HG03025 (cell line): ENCODE results near the gene HAND1.

Source experiments
- ATAC-seq: cut with Tn5 transposase; IDR thresholded peaks from one replicate; pipeline ENCODE4 v1.9.1; 2021; ENCODE audit warnings: mild to moderate bottlenecking, moderate library complexity; ENCODE audit not compliant: unreplicated experiment, low FRiP score

The HAND1 gene

DNA sequence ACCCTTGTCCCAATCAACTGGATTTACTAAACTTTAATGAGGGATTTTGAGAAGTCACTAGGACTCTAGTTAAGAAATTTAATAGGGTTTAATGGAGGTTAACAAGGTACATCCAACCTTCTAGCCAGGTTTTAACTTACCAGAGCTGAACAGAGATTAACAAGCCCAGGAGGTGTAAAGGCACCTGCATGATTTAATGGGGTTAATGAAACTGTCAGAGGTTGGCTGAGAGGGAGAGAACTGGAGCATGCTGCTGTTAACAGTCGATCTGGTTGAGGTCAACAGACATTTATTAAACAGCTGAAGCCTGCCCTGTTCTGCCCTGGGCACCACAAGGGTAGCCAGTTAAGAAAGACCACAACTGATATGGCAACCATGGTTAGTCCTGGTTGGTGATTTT lies 13.6 kb downstream of the HAND1 start:
- ATAC-seq, result no peak

DNA sequence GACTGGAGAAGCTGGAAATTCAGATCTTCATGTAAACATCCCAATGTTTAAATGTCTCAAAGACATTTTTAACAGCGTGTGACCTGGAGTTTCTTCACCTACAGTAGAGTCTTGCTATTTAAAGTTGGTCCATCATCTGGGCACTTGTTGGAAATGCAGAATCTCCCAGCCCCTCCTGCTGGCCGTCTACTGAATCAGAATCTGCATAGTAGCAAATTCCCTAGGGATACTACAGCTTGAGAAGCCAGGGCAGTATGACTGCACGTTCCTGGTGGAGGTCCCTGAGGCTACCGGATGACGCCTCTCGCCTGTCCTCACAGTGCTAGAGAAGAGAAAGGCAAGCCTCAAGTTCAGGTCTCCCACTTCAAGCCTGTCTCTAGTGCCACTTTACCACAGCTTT lies 16.5 kb downstream of the HAND1 start:
- ATAC-seq, result no peak

DNA sequence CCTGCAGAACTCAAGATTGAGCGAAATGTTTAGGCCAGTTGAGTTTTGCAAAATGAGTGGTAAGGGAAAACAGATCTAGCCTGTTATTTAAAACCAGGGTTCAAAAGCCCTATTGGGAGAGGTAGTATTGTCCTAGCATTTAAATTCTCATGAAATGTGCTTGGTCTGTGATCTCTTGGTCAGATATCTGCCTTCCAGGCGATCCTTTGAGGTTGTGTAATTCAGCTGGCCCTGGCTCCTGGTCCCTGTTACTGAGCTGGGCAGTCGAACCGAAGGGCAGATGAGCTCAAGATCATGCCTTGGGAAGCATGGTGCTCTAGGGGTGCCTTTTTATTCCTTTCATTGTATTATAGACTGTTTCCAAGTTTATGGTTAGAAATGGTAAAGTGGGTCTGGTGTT lies 17.9 kb downstream of the HAND1 start:
- no peak for ATAC-seq

DNA sequence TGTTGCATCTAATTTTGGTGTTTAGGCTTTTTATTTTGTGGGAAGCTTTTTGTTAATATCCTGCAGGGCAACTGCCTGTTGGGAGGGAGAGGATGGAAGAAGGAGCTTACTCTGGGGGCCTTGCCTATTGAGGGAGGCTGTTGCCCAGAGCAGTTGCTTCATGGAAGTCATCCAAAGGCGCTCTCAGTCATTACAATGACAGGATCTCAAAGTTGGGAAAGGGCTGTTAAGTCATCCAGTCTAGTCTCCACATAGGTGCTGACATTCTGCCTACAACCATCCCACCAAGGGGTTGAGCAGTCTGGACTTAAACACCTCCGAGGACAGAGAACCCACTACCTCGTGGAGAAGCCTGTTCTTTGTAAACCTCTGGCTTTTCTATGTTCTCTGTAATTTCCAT lies 19.0 kb downstream of the HAND1 start:
- ATAC-seq, result no peak

DNA sequence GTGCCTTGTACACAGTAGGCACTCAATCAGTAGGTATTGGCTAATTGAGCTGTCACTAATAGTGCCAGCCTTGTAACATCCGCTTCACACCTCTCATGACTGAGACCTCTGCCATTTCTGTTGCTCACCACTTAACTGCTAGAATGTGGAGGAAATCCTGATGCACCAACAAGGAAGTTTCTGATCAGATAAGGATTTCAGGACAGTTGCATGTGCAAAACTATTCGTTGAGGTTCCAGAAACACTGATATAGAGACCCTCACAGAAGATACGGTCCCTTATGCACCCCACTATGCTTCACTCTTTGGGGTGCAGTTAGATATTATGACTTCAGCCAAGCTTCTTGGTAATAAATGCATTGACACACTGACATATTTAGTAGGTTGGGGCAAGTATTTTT lies 21.5 kb downstream of the HAND1 start:
- ATAC-seq, result no peak

DNA sequence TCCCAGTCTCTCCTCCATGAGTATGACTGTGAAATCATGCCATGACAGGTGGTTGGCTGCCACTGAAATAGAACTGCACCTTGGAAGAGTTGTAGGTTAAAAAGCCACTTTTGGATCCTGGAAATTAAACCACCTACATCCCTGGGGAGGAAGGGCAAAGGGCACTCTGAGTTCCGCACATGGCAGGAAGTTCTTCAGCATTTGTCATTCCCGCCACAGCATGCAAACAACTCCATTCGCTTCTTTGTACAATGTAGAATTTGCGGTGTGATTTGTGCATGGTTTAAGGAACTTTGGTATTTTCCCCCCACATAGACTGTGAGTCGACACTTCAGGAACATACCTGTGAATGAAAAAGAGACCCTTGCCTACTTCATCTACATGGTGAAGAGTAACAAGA lies 22.4 kb downstream of the HAND1 start:
- no peak for ATAC-seq

DNA sequence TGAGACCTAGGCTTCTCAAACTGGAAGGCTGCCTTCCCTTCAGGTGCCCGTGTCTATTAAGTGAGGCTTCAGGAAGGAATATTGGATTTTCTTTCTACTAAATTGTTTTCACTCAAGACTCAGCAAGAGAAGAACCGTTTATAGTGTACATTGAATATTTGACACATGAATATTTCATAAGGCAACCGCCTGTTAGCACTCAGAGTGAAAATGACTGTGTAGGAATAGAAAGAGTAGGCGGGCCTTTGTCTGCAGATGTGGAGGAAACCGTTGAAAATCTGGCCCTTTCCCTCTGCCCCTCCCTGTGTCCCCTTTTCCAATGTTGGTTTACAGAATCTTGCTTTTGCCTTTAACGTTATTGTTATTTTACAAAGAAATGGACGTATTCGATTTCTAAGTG lies 26.1 kb downstream of the HAND1 start:
- ATAC-seq, result no peak

DNA sequence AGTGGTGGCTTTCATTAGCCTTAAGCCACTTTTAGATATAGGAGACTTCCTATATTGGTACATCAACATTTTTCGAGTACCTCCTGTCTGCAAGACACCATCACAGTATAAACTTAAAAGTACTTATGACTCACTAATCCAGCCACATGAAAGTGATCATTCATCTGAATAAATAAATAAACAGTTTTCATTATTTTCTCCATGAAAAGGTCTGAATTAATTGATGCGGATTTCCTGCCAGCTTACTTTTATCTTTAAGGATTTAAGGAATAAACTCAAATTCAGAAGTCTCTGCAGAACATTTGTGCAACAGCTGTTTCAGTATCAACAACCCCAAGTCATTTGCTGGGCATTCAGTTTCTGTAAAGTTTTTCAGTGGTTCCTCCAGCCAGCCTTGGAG lies 28.2 kb downstream of the HAND1 start:
- no peak for ATAC-seq

DNA sequence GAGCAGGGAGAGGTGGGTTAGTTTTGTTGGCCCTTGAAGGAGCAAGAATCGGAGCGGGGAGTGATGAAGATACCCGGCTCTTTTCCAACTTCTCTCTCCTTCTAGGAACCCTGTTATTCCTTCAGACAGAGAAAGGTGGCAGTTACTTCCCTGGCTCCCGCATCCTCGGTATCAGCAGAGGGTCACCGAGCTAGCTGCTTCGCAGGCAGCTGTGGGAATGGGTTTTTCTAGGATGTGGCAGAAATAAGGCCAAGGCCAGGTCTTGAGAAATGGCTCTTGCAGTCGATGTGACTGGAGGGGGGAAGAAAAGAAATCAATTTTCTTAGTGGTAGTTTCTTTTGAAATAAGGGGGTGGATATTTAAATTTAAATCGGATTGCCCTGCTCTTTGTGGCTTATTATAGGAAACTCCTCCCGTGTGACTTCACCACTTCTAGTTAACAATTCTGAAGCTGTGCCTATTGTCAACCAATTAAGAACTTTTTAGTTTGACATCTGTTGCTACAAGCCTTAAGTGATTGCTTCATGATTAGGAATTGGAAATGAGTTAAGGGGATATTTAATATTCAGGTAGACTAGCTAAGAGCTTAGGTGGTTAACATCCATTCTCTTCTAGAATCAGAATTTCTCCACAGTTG lies 30.8 kb downstream of the HAND1 start:
- ATAC-seq, result no peak

DNA sequence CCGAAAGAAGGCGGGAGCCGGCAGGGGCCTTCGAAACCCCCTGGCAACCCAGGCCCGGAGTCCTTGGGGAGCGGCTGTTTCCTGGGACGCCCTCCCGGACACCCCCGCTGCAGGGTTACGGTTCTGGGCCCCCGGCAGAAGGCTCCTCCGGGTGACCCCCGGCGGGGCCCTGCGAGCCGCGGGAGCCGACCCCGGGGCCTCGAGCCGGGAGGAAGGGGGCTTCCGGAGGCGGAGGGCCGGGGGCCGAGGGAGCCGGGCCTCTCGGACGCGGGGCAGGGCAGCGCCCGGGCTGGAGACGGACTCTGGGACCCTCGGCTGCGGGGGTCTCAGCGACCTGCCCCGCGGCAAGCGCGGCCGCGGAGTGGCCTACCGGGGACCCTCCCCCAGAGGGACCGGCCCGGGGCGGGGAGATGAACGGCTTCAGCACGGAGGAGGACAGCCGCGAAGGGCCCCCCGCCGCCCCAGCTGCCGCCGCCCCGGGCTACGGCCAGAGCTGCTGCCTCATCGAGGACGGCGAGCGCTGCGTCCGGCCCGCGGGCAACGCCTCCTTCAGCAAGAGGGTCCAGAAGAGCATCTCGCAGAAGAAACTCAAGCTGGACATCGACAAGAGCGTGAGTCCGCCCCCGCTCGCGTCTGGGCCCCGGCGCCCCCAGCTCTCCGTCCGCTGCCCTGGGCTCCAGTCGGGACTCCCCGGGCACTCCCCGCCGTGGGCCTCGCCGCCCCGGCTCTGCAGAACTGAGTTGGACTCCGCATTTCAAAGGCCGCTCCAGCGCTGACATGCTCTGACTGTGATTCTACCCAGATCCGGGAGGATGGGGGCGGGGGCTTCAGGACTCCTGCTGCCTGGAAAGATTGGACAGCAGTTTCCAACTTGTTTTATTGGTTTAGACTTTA lies 31.6 kb downstream of the HAND1 start:
- ATAC-seq, result peak; percentile 26

DNA sequence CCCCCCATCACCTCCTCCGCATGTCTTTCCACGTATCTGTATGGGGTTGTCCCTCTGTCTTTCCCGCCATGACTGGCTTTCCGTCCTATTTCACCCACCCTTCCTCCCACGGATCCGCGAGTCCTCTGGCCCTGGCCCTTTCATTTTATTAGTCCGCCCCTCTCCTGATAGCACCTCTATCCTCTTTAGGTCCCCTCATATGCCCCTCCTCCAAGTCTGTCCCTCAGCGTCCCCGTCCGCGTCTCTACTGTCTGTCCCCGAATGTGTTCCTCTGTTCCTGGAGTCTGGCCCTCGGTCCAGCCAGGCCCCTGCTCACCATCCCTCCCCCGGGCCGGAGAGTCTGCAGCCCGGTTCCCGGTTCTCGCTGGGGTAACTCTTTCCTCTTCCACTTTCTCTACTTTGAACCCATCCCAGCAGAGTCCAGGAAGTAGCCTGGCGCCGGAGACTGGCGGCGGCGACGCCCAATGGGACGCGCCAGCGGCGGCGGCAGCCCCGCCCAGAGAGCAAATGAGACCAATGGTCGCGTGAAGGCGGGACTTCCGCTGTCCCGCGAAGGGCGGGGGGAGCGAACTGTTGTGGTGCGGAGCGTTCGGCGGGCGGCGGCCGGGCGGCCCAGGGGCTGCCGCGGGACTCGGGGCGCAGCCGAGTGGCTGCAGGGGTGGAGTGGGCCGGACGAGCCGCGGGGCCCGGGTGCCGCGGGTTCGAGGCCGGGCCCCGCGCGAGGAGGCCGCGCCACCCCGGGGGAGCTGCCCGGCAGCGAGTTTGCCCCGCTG lies 32.4 kb downstream of the HAND1 start, which contains the start of gene SAP30L:
TSS of gene SAP30L (plus strand) at position 576 of the 773 bp plus-strand sequence. CDS start 608 bp downstream, outside the sequence.
- peak; percentile 92 for ATAC-seq

DNA sequence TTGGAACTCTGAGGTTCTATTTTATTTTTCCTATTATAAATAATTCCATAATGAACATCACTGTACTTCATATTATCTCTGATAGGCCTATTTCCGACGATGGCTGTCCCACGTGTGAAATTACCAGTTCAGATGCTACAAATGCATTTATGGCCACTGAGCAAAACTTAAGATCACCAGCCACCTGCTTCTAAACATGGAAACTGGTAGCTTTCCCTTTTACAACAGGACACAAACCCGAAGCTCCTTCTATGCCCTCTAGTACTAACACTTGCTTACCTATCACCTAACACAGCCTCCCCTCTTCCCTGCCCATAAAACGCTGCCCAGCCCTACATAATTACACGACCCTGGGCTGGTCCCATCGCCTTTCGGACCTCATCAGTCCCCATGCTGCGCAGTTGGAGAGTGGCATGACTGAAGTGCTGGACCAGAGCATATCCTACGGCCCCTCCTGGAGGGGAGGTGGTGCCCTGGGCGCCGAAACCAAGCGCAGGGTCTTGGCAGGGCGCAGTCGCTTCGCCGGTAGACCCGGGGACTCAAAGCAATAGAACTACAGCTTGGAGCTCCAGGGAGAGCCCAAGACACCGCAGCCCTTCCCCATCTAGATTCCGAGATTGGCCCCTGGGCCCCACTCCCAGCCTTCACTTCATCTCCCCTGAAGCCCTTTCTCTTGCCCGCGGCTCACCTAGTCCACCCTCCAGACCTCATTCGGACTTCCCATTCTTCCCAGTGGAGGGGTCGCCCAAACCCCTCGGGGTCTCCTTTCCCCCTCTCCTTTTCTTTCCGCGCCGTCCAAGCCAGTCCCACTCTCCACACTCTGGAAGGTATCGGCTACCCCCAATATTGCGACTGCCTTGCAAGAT lies 33.2 kb downstream of the HAND1 start:
- peak; percentile 3 for ATAC-seq

DNA sequence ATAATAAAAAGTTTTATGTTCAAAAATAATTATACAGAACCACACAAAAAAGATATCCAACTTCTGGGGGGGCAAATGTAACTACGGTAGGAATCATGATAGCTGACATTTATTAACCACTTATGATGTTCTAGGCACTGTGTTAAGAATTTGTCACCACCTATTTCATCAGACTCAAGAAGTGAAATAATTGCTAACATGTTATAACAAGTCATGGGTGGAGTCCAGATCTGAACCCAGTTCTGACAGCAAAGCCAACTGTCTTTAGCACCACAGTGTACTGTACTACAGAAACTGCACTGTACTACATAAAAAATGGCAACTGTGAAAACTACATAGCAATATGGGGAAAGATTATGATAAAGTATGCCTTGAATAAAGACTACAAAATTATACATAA lies 35.2 kb downstream of the HAND1 start:
- no peak for ATAC-seq

DNA sequence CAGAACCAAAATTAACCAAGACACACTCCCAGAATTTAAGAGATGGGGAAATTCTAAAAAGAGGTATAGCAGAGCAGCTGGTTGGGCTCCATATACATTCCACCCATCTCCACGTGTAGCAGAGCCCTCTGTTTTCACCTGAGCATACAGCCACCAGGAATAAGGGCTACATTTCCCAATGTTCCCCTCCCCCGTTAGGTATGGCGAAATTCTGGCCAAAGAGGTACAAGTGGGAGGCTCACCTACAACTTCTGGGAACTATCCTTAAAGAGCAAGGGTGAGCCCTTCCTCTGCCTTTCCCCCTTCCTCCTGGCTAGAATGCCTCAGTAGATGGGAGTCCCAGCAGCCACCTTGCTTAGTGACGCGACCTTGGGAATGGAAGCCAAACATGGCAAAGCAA lies 37.5 kb downstream of the HAND1 start:
- ATAC-seq, result no peak

DNA sequence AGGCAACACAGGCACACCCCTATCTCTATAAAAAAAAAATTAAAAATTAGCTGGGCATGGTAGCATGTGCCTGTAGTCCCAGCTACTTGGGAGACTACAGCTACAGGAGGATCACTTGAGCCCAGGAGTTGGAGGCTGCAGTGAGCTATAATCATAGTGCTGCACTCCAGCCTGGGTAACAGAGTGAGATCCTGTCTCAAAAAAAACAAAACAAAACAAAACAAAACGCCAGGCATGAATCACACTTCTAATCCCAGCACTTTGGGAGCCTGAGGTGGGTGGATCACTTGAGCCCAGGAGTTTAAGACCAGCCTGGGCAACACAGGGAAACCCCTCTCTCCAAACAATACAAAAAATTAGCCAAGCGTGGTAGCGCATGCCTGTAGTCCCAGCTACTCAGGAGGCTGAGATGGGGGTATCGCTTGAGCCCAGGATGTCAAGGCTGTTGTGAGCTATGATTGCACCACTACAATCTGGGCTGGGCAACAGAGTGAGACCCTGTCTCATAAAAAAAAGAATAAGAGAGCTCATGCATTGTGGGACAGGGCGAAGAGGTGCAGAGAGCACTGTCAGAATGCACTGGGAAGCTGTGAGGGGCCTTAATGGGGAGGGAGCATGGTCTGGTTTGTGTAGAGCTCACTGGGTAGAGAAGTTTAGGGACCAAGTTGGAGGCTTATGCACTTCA lies 40.6 kb downstream of the HAND1 start:
- ATAC-seq, result no peak

DNA sequence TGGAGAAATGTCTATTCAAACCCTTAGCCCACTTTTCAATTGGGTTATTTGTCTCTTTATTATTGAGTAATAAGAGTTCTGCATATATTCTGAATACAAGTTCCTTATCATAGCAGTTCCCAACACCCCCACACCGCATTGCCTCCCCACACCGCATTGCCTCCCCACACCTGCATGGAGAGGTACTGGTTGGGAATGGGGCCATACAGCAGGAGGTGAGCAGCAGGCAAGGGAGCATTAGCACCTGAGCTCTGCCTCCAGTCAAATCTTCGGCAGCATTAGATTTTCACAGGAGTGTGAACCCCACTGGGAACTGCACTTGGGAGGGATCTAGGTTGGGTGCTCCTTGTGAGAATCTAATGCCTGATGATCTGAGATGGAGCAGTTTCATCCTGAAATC lies 42.8 kb downstream of the HAND1 start:
- ATAC-seq, result no peak

DNA sequence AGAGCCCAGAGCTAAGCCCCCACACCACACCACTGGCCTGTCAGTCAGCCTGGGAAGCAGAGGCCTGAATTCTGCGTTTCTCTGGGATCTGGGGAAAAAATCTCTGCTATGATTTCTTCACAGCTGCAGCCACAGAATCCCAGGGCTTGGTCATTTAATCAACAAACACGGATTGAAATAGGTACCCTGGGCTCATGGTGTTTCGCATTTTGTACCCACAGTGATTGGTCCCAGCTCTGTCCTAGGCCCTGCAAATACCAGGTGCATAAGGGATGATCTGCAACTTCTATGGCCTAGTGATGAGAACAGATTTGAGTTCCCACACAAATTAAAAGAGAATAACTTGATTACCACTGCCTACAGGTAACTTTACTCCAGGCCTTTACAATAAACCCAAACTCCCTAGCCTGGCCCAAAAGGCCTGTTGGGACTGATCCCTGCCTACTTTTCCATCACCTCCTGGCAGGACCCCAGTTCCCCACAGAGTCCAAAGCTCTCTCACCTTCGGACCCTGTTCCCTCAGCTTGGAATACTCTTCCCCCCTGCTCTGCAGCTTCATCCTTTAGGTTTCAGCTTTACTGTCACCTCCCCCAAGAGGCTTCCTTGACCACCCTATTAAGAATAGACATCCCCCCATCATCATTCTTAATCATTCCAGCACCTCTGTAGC lies 46.9 kb downstream of the HAND1 start:
- ATAC-seq, result no peak

DNA sequence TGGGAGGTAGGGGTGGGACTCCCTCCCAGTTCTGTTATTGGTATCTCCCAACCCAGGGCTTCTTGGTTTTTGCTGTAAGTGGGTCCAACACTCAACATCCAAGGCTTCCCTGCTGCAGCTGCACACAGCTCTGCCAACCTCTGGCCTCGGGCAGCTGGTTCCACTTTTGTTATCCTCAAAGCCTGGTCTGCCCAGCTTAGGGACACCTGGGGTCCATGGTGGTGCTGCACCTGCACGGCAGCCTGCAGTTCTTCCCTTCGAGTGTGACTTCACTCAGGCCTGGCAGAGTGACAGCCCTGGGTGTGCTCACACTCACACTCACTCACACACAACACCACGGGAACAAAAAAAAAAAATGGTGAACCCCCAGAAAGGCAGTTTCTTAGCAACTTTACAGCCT lies 47.6 kb downstream of the HAND1 start:
- ATAC-seq, result no peak

DNA sequence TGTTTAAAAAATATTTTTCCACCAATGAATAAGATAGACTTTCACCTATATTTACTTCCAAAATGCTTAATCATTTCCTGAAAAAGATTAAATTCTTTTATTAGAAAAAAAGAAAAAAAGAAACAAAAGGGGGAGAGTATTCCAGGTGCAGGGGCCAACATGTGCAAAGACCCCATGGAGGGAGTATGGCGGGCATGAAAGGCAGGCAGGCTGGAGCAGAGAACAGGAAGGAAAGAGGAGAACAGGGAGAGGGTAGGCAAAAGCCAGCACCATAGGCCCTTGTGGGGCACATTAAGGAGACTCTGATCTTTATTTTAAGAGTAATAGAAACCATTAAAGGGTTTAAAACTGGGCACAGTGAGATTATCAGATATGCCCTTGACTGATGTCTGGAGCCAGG lies 48.7 kb downstream of the HAND1 start:
- ATAC-seq, result no peak
